ENCODE data around the gene KPRP.

The KPRP gene

GRCh38 chr1:152759453-152760173, 1.8 kb downstream of the KPRP start:
- no CpG with 5 or more reads among the region's 8 CpGs for WGBS, 2 donors (ENCODE audit: extremely low coverage in 2 of 2, insufficient read length in 2 of 2, insufficient replicate concordance in 1 of 2)
- no peak overlapping the region for H2BK120ac ChIP-seq (ENCODE audit: low read depth, low read length)
- no peaks in the 10 kb centered on the region for H3K79me1 ChIP-seq (ENCODE audit: low read depth, low read length)
- H4K91ac ChIP-seq (ENCODE audit: low read depth, low read length, poor library complexity) = no peak overlapping the region
- no peak overlapping the region for H2BK5ac ChIP-seq (ENCODE audit: low read length)
- H3K4ac ChIP-seq (ENCODE audit: low read length) = no peak overlapping the region
- H4K8ac ChIP-seq (ENCODE audit: low read depth, low read length) = no peak overlapping the region
- no peaks in the 10 kb centered on the region for H3K27me3 ChIP-seq (ENCODE audit: control insufficient read depth in 3 of 3, insufficient read depth in 3 of 3, low read depth in 1 of 3, low read length in 3 of 3)
- H2AFZ ChIP-seq (ENCODE audit: low read length) = no peak overlapping the region
- H3K9ac ChIP-seq (ENCODE audit: low read depth, low read length, poor library complexity) = no peak overlapping the region
- no peak overlapping the region for H3K18ac ChIP-seq (ENCODE audit: low read length)
- no peak for DNase-seq (ENCODE audit: low spot score)
- peaks cover 0 to 53% of the 10 kb centered on the region in 2 donors for H3K9me3 ChIP-seq (replicated peaks in 1 of 2; ENCODE audit: control insufficient read depth in 2 of 2, insufficient read depth in 1 of 2, low read depth in 1 of 2, low read length in 2 of 2)
- H2BK12ac ChIP-seq (ENCODE audit: low read length) = no peak overlapping the region
- H3K27ac ChIP-seq (replicated peaks; ENCODE audit: low read length) = no peak overlapping the region
- no peak overlapping the region for H2BK15ac ChIP-seq (ENCODE audit: low read length)
- no peak overlapping the region for H3K14ac ChIP-seq (ENCODE audit: low read length)
- no peak overlapping the region for H2AK5ac ChIP-seq (ENCODE audit: low read depth, low read length)
- no peaks in the 10 kb centered on the region for H3K36me3 ChIP-seq (replicated peaks in 1 of 2; ENCODE audit: control insufficient read depth in 2 of 2, insufficient read depth in 2 of 2, low read length in 2 of 2)
- H3K4me1 ChIP-seq (ENCODE audit: control insufficient read depth in 2 of 2, insufficient read depth in 1 of 2, low read depth in 1 of 2, low read length in 2 of 2) = no peaks in the 10 kb centered on the region
- no peak overlapping the region for H3K4me2 ChIP-seq (ENCODE audit: insufficient read depth, low read length, poor library complexity, severe bottlenecking)
- no peak overlapping the region for H3K23ac ChIP-seq (ENCODE audit: low read depth, low read length, poor library complexity)
- H3K4me3 ChIP-seq (ENCODE audit: low read length in 2 of 2) = peak overlapping the region in 1 of 2 donors; percentile 59

- no peak overlapping the region for H3K9ac ChIP-seq (ENCODE audit: low read depth, low read length, poor library complexity)
- no peak overlapping the region for H2BK120ac ChIP-seq (ENCODE audit: low read depth, low read length)
- no peak for DNase-seq (ENCODE audit: low spot score)
- H2BK15ac ChIP-seq (ENCODE audit: low read length) = no peak overlapping the region
- no peak overlapping the region for H3K4me2 ChIP-seq (ENCODE audit: insufficient read depth, low read length, poor library complexity, severe bottlenecking)
- no peak overlapping the region for H3K18ac ChIP-seq (ENCODE audit: low read length)
- H2BK12ac ChIP-seq (ENCODE audit: low read length) = no peak overlapping the region
- no peak overlapping the region for H4K8ac ChIP-seq (ENCODE audit: low read depth, low read length)
- H3K4me3 ChIP-seq (ENCODE audit: low read length in 2 of 2) = peak overlapping the region in 1 of 2 donors; percentile 65
- no peak overlapping the region for H3K14ac ChIP-seq (ENCODE audit: low read length)
- peaks cover 0 to 52% of the 10 kb centered on the region in 2 donors for H3K9me3 ChIP-seq (replicated peaks in 1 of 2; ENCODE audit: control insufficient read depth in 2 of 2, insufficient read depth in 1 of 2, low read depth in 1 of 2, low read length in 2 of 2)
- H3K27ac ChIP-seq (replicated peaks; ENCODE audit: low read length) = no peak overlapping the region
- peak overlapping the region; percentile 17 for H2AFZ ChIP-seq (ENCODE audit: low read length)
- H3K79me1 ChIP-seq (ENCODE audit: low read depth, low read length) = no peaks in the 10 kb centered on the region
- no peak overlapping the region for H2AK5ac ChIP-seq (ENCODE audit: low read depth, low read length)
- peak overlapping the region; percentile 13 for H3K23ac ChIP-seq (ENCODE audit: low read depth, low read length, poor library complexity)
- H3K4ac ChIP-seq (ENCODE audit: low read length) = no peak overlapping the region
- H3K4me1 ChIP-seq (ENCODE audit: control insufficient read depth in 2 of 2, insufficient read depth in 1 of 2, low read depth in 1 of 2, low read length in 2 of 2) = no peaks in the 10 kb centered on the region
- H3K36me3 ChIP-seq (replicated peaks in 1 of 2; ENCODE audit: control insufficient read depth in 2 of 2, insufficient read depth in 2 of 2, low read length in 2 of 2) = no peaks in the 10 kb centered on the region
- no peak overlapping the region for H4K91ac ChIP-seq (ENCODE audit: low read depth, low read length, poor library complexity)
- no peak overlapping the region for H2BK5ac ChIP-seq (ENCODE audit: low read length)
- no peaks in the 10 kb centered on the region for H3K27me3 ChIP-seq (ENCODE audit: control insufficient read depth in 3 of 3, insufficient read depth in 3 of 3, low read depth in 1 of 3, low read length in 3 of 3)
- no CpG with 5 or more reads among the region's 31 CpGs for WGBS, 2 donors (ENCODE audit: extremely low coverage in 2 of 2, insufficient read length in 2 of 2, insufficient replicate concordance in 1 of 2)
Observed at GRCh38 chr1:152760551-152761190, 2.8 kb downstream of the KPRP start.

- Histone ChIP-seq H3K23ac (ENCODE audit: low read depth, low read length, poor library complexity) (no peak overlapping the region), H3K79me1 (ENCODE audit: low read depth, low read length) (no peaks in the 10 kb centered on the region), H2BK120ac (ENCODE audit: low read depth, low read length) (no peak overlapping the region), H3K4ac (ENCODE audit: low read length) (no peak overlapping the region), H3K14ac (ENCODE audit: low read length) (no peak overlapping the region), H2AFZ (ENCODE audit: low read length) (no peak overlapping the region), H3K27ac (replicated peaks; ENCODE audit: low read length) (no peak overlapping the region), H3K27me3 (ENCODE audit: control insufficient read depth in 3 of 3, insufficient read depth in 3 of 3, low read depth in 1 of 3, low read length in 3 of 3) (no peaks in the 10 kb centered on the region), H4K8ac (ENCODE audit: low read depth, low read length) (no peak overlapping the region), H3K9me3 (replicated peaks in 1 of 2; ENCODE audit: control insufficient read depth in 2 of 2, insufficient read depth in 1 of 2, low read depth in 1 of 2, low read length in 2 of 2) (peaks cover 0 to 54% of the 10 kb centered on the region in 2 donors), H2AK5ac (ENCODE audit: low read depth, low read length) (no peak overlapping the region), H3K36me3 (replicated peaks in 1 of 2; ENCODE audit: control insufficient read depth in 2 of 2, insufficient read depth in 2 of 2, low read length in 2 of 2) (no peaks in the 10 kb centered on the region), H3K9ac (ENCODE audit: low read depth, low read length, poor library complexity) (no peak overlapping the region), H2BK5ac (ENCODE audit: low read length) (no peak overlapping the region), H3K18ac (ENCODE audit: low read length) (no peak overlapping the region), H3K4me1 (ENCODE audit: control insufficient read depth in 2 of 2, insufficient read depth in 1 of 2, low read depth in 1 of 2, low read length in 2 of 2) (no peaks in the 10 kb centered on the region), H2BK12ac (ENCODE audit: low read length) (no peak overlapping the region), H3K4me2 (ENCODE audit: insufficient read depth, low read length, poor library complexity, severe bottlenecking) (no peak overlapping the region), H2BK15ac (ENCODE audit: low read length) (no peak overlapping the region), H4K91ac (ENCODE audit: low read depth, low read length, poor library complexity) (no peak overlapping the region), H3K4me3 (ENCODE audit: low read length in 2 of 2) (no peak overlapping the region)
- no CpG with 5 or more reads among the region's 3 CpGs for WGBS, 2 donors (ENCODE audit: extremely low coverage in 2 of 2, insufficient read length in 2 of 2, insufficient replicate concordance in 1 of 2)
- DNase-seq (ENCODE audit: low spot score) = no peak
Observed at GRCh38 chr1:152761609-152762213, 3.9 kb downstream of the KPRP start.

- no peak overlapping the region for H2BK12ac ChIP-seq (ENCODE audit: low read length)
- no peak overlapping the region for H3K23ac ChIP-seq (ENCODE audit: low read depth, low read length, poor library complexity)
- H3K9ac ChIP-seq (ENCODE audit: low read depth, low read length, poor library complexity) = no peak overlapping the region
- H3K9me3 ChIP-seq (replicated peaks in 1 of 2; ENCODE audit: control insufficient read depth in 2 of 2, insufficient read depth in 1 of 2, low read depth in 1 of 2, low read length in 2 of 2) = peaks cover 0 to 22% of the 10 kb centered on the region in 2 donors
- no peak overlapping the region for H4K91ac ChIP-seq (ENCODE audit: low read depth, low read length, poor library complexity)
- H3K27ac ChIP-seq (replicated peaks; ENCODE audit: low read length) = no peak overlapping the region
- no peaks in the 10 kb centered on the region for H3K27me3 ChIP-seq (ENCODE audit: control insufficient read depth in 3 of 3, insufficient read depth in 3 of 3, low read depth in 1 of 3, low read length in 3 of 3)
- H3K14ac ChIP-seq (ENCODE audit: low read length) = no peak overlapping the region
- no peak overlapping the region for H3K4me2 ChIP-seq (ENCODE audit: insufficient read depth, low read length, poor library complexity, severe bottlenecking)
- no peak overlapping the region for H3K4me3 ChIP-seq (ENCODE audit: low read length in 2 of 2)
- no peaks in the 10 kb centered on the region for H3K36me3 ChIP-seq (replicated peaks in 1 of 2; ENCODE audit: control insufficient read depth in 2 of 2, insufficient read depth in 2 of 2, low read length in 2 of 2)
- no peak overlapping the region for H2AFZ ChIP-seq (ENCODE audit: low read length)
- no peak overlapping the region for H4K8ac ChIP-seq (ENCODE audit: low read depth, low read length)
- H2BK120ac ChIP-seq (ENCODE audit: low read depth, low read length) = no peak overlapping the region
- no peak overlapping the region for H3K18ac ChIP-seq (ENCODE audit: low read length)
- no peak for DNase-seq (ENCODE audit: low spot score)
- H2BK15ac ChIP-seq (ENCODE audit: low read length) = no peak overlapping the region
- WGBS, 2 donors (ENCODE audit: extremely low coverage in 2 of 2, insufficient read length in 2 of 2, insufficient replicate concordance in 1 of 2) = no CpG with 5 or more reads among the region's 8 CpGs
- H3K79me1 ChIP-seq (ENCODE audit: low read depth, low read length) = no peaks in the 10 kb centered on the region
- no peak overlapping the region for H2BK5ac ChIP-seq (ENCODE audit: low read length)
- H3K4me1 ChIP-seq (ENCODE audit: control insufficient read depth in 2 of 2, insufficient read depth in 1 of 2, low read depth in 1 of 2, low read length in 2 of 2) = no peaks in the 10 kb centered on the region
- H2AK5ac ChIP-seq (ENCODE audit: low read depth, low read length) = no peak overlapping the region
- no peak overlapping the region for H3K4ac ChIP-seq (ENCODE audit: low read length)
Observed at GRCh38 chr1:152768847-152769533, 11.2 kb downstream of the KPRP start.

Measured in neuronal stem cell (in vitro differentiated cells).